ENCODE results near the gene HGF. TPM values are rescaled to one million over a fixed set of nuclear protein-coding genes. Genes with fewer than 3 reads are reported as not detected.

HGF gene
- total RNA-seq, 2 experiments from 2014 or later: not detected

DNA sequence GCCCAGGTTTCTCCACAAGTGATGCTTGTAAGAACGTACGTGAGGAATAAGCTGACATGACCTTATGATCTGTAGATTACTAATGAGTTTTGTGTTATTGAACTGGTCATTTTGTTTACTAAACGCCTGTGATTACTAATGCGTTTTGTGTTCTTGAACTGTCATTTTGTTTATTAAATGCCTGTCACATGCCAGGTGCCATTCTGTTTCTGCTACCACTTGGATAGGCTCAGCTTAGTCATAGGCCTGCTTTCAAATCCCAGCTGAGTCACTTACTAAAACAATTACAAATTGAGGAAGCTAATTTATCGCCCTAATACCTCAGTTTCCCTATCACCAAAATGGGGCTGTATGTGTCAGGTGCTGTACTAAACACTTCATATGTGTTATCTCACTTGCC is 4.7 kb upstream of the HGF start:
- H3K4me1 ChIP-seq (ENCODE audit: insufficient read depth, low read length): no peaks in the 10 kb centered on the region

DNA sequence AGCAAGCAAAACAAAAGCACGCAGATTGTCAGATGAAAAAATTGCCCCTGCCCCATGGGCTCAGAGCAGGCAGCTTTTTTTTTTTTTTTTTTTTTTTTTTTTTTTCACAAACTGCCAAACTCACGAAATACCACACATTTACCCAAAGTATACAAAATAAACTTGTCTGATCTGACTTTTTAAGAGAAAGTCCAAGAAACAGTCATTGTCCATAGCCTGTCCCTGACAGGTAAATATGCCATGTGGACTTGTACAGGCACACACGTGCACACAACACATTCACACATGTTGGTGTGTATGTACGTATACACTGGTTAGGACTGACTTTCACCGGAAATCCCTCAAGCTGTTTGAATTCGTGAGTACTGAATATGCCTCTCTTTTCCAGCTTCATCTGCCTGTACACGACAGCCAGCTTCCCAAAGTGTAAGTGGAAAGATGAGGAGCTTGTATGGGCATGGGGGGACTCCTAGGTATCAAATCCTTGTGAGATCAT is 929 bp upstream of the HGF start:
- no peaks in the 10 kb centered on the region for H3K4me1 Mint-ChIP-seq (ENCODE audit: low read depth)
- no peak overlapping the region for H3K4me3 ChIP-seq (ENCODE audit: low read length)
- intact Hi-C loops (cut with DNase I, micrococcal nuclease): no loop called here

More for the DNA sequence above, 4.7 kb upstream of the HGF start:
- no peaks in the 10 kb centered on the region for H3K36me3 Mint-ChIP-seq (ENCODE audit: low read depth)
- Histone ChIP-seq H3K27me3 (ENCODE audit: control insufficient read depth in 1 of 2, insufficient read depth in 2 of 2, low read length in 2 of 2) (no peaks in the 10 kb centered on the region), H3K36me3 (ENCODE audit: insufficient read depth, low read length) (no peaks in the 10 kb centered on the region), H3K9me3 (ENCODE audit: control insufficient read depth in 1 of 2, insufficient read depth in 1 of 2, low read length in 2 of 2) (peaks cover 0 to 7% of the 10 kb centered on the region in 2 experiments), H3K27ac (ENCODE audit: low read depth in 1 of 2, low read length in 2 of 2) (no peak overlapping the region), H3K4me3 (ENCODE audit: low read length) (no peak overlapping the region)
- intact Hi-C loops (cut with DNase I, micrococcal nuclease): no loop called here
- CTCF ChIA-PET: no interaction called here
- no peak overlapping the region for H3K4me3 Mint-ChIP-seq
- H3K27ac Mint-ChIP-seq: no peak overlapping the region
- no peak for ATAC-seq (ENCODE audit: poor library complexity)
- POLR2A ChIA-PET: no interaction called here
- TF ChIP-seq, protein P1, sequence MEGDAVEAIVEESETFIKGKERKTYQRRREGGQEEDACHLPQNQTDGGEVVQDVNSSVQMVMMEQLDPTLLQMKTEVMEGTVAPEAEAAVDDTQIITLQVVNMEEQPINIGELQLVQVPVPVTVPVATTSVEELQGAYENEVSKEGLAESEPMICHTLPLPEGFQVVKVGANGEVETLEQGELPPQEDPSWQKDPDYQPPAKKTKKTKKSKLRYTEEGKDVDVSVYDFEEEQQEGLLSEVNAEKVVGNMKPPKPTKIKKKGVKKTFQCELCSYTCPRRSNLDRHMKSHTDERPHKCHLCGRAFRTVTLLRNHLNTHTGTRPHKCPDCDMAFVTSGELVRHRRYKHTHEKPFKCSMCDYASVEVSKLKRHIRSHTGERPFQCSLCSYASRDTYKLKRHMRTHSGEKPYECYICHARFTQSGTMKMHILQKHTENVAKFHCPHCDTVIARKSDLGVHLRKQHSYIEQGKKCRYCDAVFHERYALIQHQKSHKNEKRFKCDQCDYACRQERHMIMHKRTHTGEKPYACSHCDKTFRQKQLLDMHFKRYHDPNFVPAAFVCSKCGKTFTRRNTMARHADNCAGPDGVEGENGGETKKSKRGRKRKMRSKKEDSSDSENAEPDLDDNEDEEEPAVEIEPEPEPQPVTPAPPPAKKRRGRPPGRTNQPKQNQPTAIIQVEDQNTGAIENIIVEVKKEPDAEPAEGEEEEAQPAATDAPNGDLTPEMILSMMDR (IDR thresholded peaks at IDR 0.05): no peak
- DNase-seq: peak in 2 of 14 experiments; percentile 4 to 31
- H3K27me3 Mint-ChIP-seq: no peaks in the 10 kb centered on the region
- H3K9me3 Mint-ChIP-seq: peaks cover 3% of the 10 kb centered on the region
- H3K4me1 Mint-ChIP-seq (ENCODE audit: low read depth): no peaks in the 10 kb centered on the region

DNA sequence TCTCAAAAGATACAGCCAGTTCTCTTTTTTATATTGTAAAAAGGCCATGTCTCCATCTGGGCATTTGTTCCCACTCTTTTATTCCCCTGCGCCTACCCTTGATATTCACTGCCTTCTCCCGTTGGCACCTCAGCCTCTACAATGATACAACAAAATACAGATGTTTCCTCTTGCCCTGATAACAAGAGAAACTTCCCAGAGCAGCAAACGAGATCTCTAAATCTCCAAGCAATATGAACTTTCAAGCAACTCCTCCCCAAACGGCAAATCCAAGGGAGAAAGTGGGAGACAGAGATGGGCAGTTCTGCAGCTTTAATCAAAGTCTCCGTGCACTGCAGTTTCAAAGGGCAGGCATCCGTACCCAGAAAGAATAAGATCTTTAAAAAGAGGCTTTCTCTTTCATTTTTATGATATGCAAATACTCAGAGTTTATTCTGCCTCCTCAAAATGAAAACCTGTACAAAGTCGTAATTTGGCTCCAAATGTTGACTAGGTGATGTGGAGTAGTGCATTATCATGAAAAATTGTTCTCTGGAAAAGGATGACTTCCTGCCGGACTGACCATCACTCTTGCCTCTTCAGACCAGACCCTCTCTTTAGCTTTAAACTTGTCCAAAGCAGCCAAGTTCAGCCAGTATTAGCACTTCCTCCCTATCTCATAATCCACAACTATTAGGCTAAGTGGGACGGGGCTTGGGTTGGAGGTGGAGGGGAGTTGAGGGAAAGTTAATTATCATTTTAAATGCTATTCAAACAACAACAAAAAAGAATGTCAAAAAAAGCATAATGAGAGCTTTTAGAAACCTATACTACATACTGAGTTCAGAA is 682 bp downstream of the HGF start:
- no peaks in the 10 kb centered on the region for H3K36me3 Mint-ChIP-seq (ENCODE audit: low read depth)
- no peaks in the 10 kb centered on the region for H3K4me1 Mint-ChIP-seq (ENCODE audit: low read depth)
- POLR2A ChIA-PET: no interaction called here
- intact Hi-C loops (cut with DNase I, micrococcal nuclease): no loop called here
- ATAC-seq (ENCODE audit: poor library complexity) (no peak), DNase-seq (no peak)
- H3K27ac Mint-ChIP-seq: no peak overlapping the region
- no peaks in the 10 kb centered on the region for H3K27me3 Mint-ChIP-seq
- no peak overlapping the region for H3K4me3 Mint-ChIP-seq
- TF ChIP-seq, protein P1 (IDR thresholded peaks at IDR 0.05): no peak
- H3K27me3 ChIP-seq (ENCODE audit: control insufficient read depth in 1 of 2, insufficient read depth in 2 of 2, low read length in 2 of 2): no peaks in the 10 kb centered on the region
- CTCF ChIA-PET: no interaction called here
- H3K9me3 Mint-ChIP-seq: no peaks in the 10 kb centered on the region
- peak overlapping the region; percentile 10 for H3K4me3 ChIP-seq (ENCODE audit: low read length)
- H3K27ac ChIP-seq (ENCODE audit: low read depth in 1 of 2, low read length in 2 of 2): no peak overlapping the region
- no peaks in the 10 kb centered on the region for H3K4me1 ChIP-seq (ENCODE audit: insufficient read depth, low read length)
- peaks cover 0 to 11% of the 10 kb centered on the region in 2 experiments for H3K9me3 ChIP-seq (ENCODE audit: control insufficient read depth in 1 of 2, insufficient read depth in 1 of 2, low read length in 2 of 2)
- no peaks in the 10 kb centered on the region for H3K36me3 ChIP-seq (ENCODE audit: insufficient read depth, low read length)

More for the DNA sequence above, 929 bp upstream of the HGF start:
- ATAC-seq (ENCODE audit: poor library complexity) (no peak), DNase-seq (no peak)
- Histone ChIP-seq H3K9me3 (ENCODE audit: control insufficient read depth in 1 of 2, insufficient read depth in 1 of 2, low read length in 2 of 2) (peaks cover 0 to 11% of the 10 kb centered on the region in 2 experiments), H3K4me1 (ENCODE audit: insufficient read depth, low read length) (no peaks in the 10 kb centered on the region), H3K36me3 (ENCODE audit: insufficient read depth, low read length) (no peaks in the 10 kb centered on the region), H3K27me3 (ENCODE audit: control insufficient read depth in 1 of 2, insufficient read depth in 2 of 2, low read length in 2 of 2) (no peaks in the 10 kb centered on the region), H3K27ac (ENCODE audit: low read depth in 1 of 2, low read length in 2 of 2) (no peak overlapping the region)
- ChIA-PET POLR2A (no interaction called here), CTCF (no interaction called here)
- Mint-ChIP-seq H3K9me3 (peaks cover 2% of the 10 kb centered on the region), H3K27me3 (no peaks in the 10 kb centered on the region), H3K4me3 (no peak overlapping the region), H3K36me3 (ENCODE audit: low read depth) (no peaks in the 10 kb centered on the region), H3K27ac (no peak overlapping the region)
- TF ChIP-seq, protein P1 (IDR thresholded peaks at IDR 0.05): no peak
